Stomach (tissue), 4 donors: ENCODE measurements around the gene MLKL.

Experiments used
- POLR2A ChIP-seq, 4 donors: fragments of 450-650 bp; IDR thresholded peaks; one replicate each; pipeline ENCODE4 v1.6.1; 2016; ENCODE audit warnings: antibody characterized with exemption in 4 of 4, control low read depth in 2 of 4, mild to moderate bottlenecking in 1 of 4, moderate library complexity in 1 of 4
- POLR2AphosphoS5 ChIP-seq, 3 donors: sonication (generic); formaldehyde crosslinking; IDR thresholded peaks; one replicate each; pipeline ENCODE4 v1.6.1; 2016; ENCODE audit warnings: antibody characterized with exemption in 3 of 3
- TF ChIP-seq, protein P1 (sequence below), 7 experiments: fragments of 450-650 bp in 4 of 7; fragments of 200-600 bp in 3 of 7; sonication (generic) in 3 of 7; IDR thresholded peaks; one replicate each; pipeline ENCODE4 v1.5.1; 2016 to 2019; ENCODE audit warnings: antibody characterized with exemption in 7 of 7, control low read depth in 2 of 7, mild to moderate bottlenecking in 1 of 7

DNA sequence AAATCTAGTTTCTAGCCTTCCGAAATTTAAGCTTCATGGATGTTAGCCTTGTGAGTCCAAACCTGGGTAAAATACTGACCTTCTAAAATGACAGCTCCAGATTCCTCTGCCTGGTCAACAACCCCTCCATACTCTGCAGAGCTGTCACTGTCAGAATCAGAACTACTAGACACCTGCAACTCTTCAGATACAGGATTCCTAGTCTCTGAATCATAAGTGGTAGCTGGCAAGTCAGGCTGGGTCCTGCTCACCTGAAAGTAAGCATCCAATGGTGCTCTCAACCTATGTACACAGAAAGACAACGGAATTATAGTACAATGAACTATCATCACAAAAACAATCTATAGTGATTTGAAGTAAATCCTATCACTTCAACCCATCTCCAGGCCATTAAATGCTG is 48.8 kb downstream of the MLKL start:
- TF ChIP-seq POLR2AphosphoS5 (IDR thresholded peaks at IDR 0.05), result no peak
- TF ChIP-seq, protein P1, sequence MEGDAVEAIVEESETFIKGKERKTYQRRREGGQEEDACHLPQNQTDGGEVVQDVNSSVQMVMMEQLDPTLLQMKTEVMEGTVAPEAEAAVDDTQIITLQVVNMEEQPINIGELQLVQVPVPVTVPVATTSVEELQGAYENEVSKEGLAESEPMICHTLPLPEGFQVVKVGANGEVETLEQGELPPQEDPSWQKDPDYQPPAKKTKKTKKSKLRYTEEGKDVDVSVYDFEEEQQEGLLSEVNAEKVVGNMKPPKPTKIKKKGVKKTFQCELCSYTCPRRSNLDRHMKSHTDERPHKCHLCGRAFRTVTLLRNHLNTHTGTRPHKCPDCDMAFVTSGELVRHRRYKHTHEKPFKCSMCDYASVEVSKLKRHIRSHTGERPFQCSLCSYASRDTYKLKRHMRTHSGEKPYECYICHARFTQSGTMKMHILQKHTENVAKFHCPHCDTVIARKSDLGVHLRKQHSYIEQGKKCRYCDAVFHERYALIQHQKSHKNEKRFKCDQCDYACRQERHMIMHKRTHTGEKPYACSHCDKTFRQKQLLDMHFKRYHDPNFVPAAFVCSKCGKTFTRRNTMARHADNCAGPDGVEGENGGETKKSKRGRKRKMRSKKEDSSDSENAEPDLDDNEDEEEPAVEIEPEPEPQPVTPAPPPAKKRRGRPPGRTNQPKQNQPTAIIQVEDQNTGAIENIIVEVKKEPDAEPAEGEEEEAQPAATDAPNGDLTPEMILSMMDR (IDR thresholded peaks at IDR 0.05), result no peak
- no peak for TF ChIP-seq POLR2A (IDR thresholded peaks at IDR 0.05)
